WTC11 (cell line): ENCODE measurements around the gene LTK. TPM values are rescaled to one million over a fixed set of nuclear protein-coding genes. Genes with fewer than 3 reads are reported as not detected.

Experiments
- ATAC-seq: fragments of 200-7000 bp; cut with Tn5 transposase; 2 replicates; pipeline ENCODE4 v1.10.0; 2021; ENCODE audit warnings: mild to moderate bottlenecking, moderate library complexity
- CTCF ChIA-PET: fragments of 300-600 bp; sonication (Branson Sonifier 250); formaldehyde crosslinking; loops from one replicate; lab custom pipeline; 2021; ENCODE audit warnings: antibody characterized with exemption; lab: Charles Lee
- POLR2A ChIA-PET: fragments of 350-600 bp; sonication (Branson Sonifier 250); formaldehyde crosslinking; loops from one replicate; lab custom pipeline; 2021; ENCODE audit warnings: antibody characterized with exemption; lab: Charles Lee
- DNase-seq: peaks from one replicate; pipeline ENCODE4 v3.0.0; 2021; ENCODE audit warnings: low spot score
- H3K27ac Mint-ChIP-seq: 2 replicates; pipeline ENCODE4 v1.8.0; 2021; ENCODE audit warnings: mixed read lengths
- H3K27me3 Mint-ChIP-seq: 2 replicates; pipeline ENCODE4 v1.8.0; 2021; ENCODE audit warnings: low read depth, mild to moderate bottlenecking, moderate library complexity, mixed read lengths
- H3K36me3 Mint-ChIP-seq: 2 replicates; pipeline ENCODE4 v1.8.0; 2021; ENCODE audit warnings: mixed read lengths
- H3K4me1 Mint-ChIP-seq: 2 replicates; pipeline ENCODE4 v1.8.0; 2022; ENCODE audit warnings: mixed read lengths
- H3K4me3 Mint-ChIP-seq: 2 replicates; pipeline ENCODE4 v1.8.0; 2021; ENCODE audit warnings: mild to moderate bottlenecking, moderate library complexity, mixed read lengths
- H3K9me3 Mint-ChIP-seq: 2 replicates; pipeline ENCODE4 v1.8.0; 2021; ENCODE audit warnings: mixed read lengths
- ATF2 ChIP-seq: sonication (generic); formaldehyde crosslinking; IDR thresholded peaks from 2 replicates; pipeline ENCODE4 v1.8.1; 2022; ENCODE audit warnings: low read depth, missing genetic modification reagents, borderline replicate concordance
- ELF4 ChIP-seq: sonication (generic); formaldehyde crosslinking; IDR thresholded peaks from 2 replicates; pipeline ENCODE4 v1.8.1; 2022; ENCODE audit warnings: low read depth, mild to moderate bottlenecking, moderate library complexity, missing genetic modification reagents
- ERG ChIP-seq: fragments of 250-450 bp; sonication (Bioruptor Pico); IDR thresholded peaks from 2 replicates; pipeline ENCODE4 v1.8.0; 2021; ENCODE audit warnings: mild to moderate bottlenecking
- ESRRA ChIP-seq: sonication (generic); formaldehyde crosslinking; IDR thresholded peaks from 2 replicates; pipeline ENCODE4 v1.8.1; 2022; ENCODE audit warnings: mild to moderate bottlenecking, missing genetic modification reagents, borderline replicate concordance
- FOXK1 ChIP-seq: sonication (generic); formaldehyde crosslinking; IDR thresholded peaks from 2 replicates; pipeline ENCODE4 v1.8.0; 2022; ENCODE audit warnings: mild to moderate bottlenecking, moderate library complexity, missing genetic modification reagents
- MLX ChIP-seq: sonication (generic); formaldehyde crosslinking; IDR thresholded peaks from 2 replicates; pipeline ENCODE4 v1.8.1; 2023; ENCODE audit warnings: mild to moderate bottlenecking, missing genetic modification reagents, moderate library complexity
- MXD4 ChIP-seq: fragments of 250-450 bp; sonication (Bioruptor Pico); IDR thresholded peaks from 2 replicates; pipeline ENCODE4 v1.8.0; 2021; ENCODE audit warnings: mild to moderate bottlenecking, moderate library complexity, borderline replicate concordance
- MYBL2 ChIP-seq: sonication (generic); formaldehyde crosslinking; IDR thresholded peaks from 2 replicates; pipeline ENCODE4 v1.8.1; 2023; ENCODE audit warnings: mild to moderate bottlenecking, moderate library complexity, missing genetic modification reagents
- NFYB ChIP-seq: sonication (generic); formaldehyde crosslinking; conservative IDR thresholded peaks from 2 replicates; pipeline ENCODE4 v1.8.0; 2022; ENCODE audit warnings: low read depth, missing genetic modification reagents
- OVOL2 ChIP-seq: fragments of 250-450 bp; sonication (Bioruptor Pico); IDR thresholded peaks from 2 replicates; pipeline ENCODE4 v1.9.0; 2021; ENCODE audit warnings: mild to moderate bottlenecking, borderline replicate concordance
- RELA ChIP-seq: sonication (generic); formaldehyde crosslinking; IDR thresholded peaks from 2 replicates; pipeline ENCODE4 v1.8.1; 2022; ENCODE audit warnings: missing genetic modification reagents, mild to moderate bottlenecking, borderline replicate concordance
- STAT6 ChIP-seq: sonication (generic); formaldehyde crosslinking; conservative IDR thresholded peaks from 2 replicates; pipeline ENCODE4 v1.8.1; 2023; ENCODE audit warnings: mild to moderate bottlenecking, low read depth, missing genetic modification reagents, moderate library complexity
- USF2 ChIP-seq: sonication (generic); formaldehyde crosslinking; IDR thresholded peaks from 2 replicates; pipeline ENCODE4 v1.8.1; 2023; ENCODE audit warnings: mild to moderate bottlenecking, missing genetic modification reagents, moderate library complexity
- ZNF138 ChIP-seq: sonication (generic); formaldehyde crosslinking; conservative IDR thresholded peaks from 2 replicates; pipeline ENCODE4 v1.8.1; 2022; ENCODE audit warnings: mild to moderate bottlenecking, moderate library complexity, missing genetic modification reagents
- ZNF232 ChIP-seq: sonication (generic); formaldehyde crosslinking; IDR thresholded peaks from 2 replicates; pipeline ENCODE4 v1.8.0; 2022; ENCODE audit warnings: mild to moderate bottlenecking, missing genetic modification reagents
- ZNF281 ChIP-seq: sonication (generic); formaldehyde crosslinking; IDR thresholded peaks from 2 replicates; pipeline ENCODE4 v1.8.0; 2023; ENCODE audit warnings: mild to moderate bottlenecking, missing genetic modification reagents
- ZNF416 ChIP-seq: fragments of 250-450 bp; sonication (Bioruptor Pico); IDR thresholded peaks from 2 replicates; pipeline ENCODE4 v1.9.0; 2021; ENCODE audit warnings: mild to moderate bottlenecking, inconsistent platforms
- ZNF671 ChIP-seq: fragments of 250-450 bp; sonication (Bioruptor Pico); IDR thresholded peaks from 2 replicates; pipeline ENCODE4 v1.8.0; 2021; ENCODE audit warnings: mild to moderate bottlenecking
- total RNA-seq: library from RNA; stranded (reverse); gene quantifications from 3 replicates; pipeline ENCODE4 v1.2.3, GENCODE V29; 2021

The LTK gene
- total RNA-seq, 1 experiment from 2014 or later: 0.66 TPM

- Mint-ChIP-seq H3K27ac (no peak overlapping the region), H3K9me3 (no peaks in the 10 kb centered on the region), H3K36me3 (no peaks in the 10 kb centered on the region), H3K4me1 (peaks cover 14% of the 10 kb centered on the region), H3K27me3 (peaks cover 94% of the 10 kb centered on the region), H3K4me3 (peak overlapping the region; percentile 63)
- DNase-seq (peak; percentile 54), ATAC-seq (peak; percentile 2)
- ChIA-PET POLR2A (interaction anchor here (0.9 kb wide), 1 partner anchor 44 kb away, joined by 3 read pairs; no protein-coding TSS in a partner anchor), CTCF (interaction anchor here (1.0 to 5.1 kb wide), 5 partner anchors 12 to 67 kb away, joined by 3 to 38 read pairs (median 4); partner anchors contain the start of gene LTK)
- TF ChIP-seq USF2 (CRISPR knock-in tag): no peak
- TF ChIP-seq STAT6 (CRISPR knock-in tag): no peak
- TF ChIP-seq ERG: no peak
- TF ChIP-seq MYBL2 (CRISPR knock-in tag): no peak
- no peak for TF ChIP-seq NFYB (CRISPR knock-in tag)
- no peak for TF ChIP-seq FOXK1
- no peak for TF ChIP-seq MXD4
- TF ChIP-seq ZNF232: no peak
- TF ChIP-seq ZNF671 (CRISPR knock-in tag): no peak
- no peak for TF ChIP-seq RELA
- TF ChIP-seq ATF2 (CRISPR knock-in tag): no peak
- TF ChIP-seq ELF4 (CRISPR knock-in tag): no peak
- TF ChIP-seq ESRRA (CRISPR knock-in tag): no peak
- TF ChIP-seq OVOL2: no peak
- no peak for TF ChIP-seq ZNF138 (CRISPR knock-in tag)
- TF ChIP-seq MLX: no peak
- no peak for TF ChIP-seq ZNF416 (CRISPR knock-in tag)
- TF ChIP-seq ZNF281 (CRISPR knock-in tag): no peak
Observed at GRCh38 chr15:41494922-41495735, 18.5 kb downstream of the LTK start.
